NCI-H1092 treated with DMSO at 0.1 percent for 48 hours (cell line): ENCODE results near the gene POLR2E.

Experiments
- DNase-seq: peaks from one replicate; lab custom pipeline; 2025; lab: John Stamatoyannopoulos, UW

POLR2E gene

DNA sequence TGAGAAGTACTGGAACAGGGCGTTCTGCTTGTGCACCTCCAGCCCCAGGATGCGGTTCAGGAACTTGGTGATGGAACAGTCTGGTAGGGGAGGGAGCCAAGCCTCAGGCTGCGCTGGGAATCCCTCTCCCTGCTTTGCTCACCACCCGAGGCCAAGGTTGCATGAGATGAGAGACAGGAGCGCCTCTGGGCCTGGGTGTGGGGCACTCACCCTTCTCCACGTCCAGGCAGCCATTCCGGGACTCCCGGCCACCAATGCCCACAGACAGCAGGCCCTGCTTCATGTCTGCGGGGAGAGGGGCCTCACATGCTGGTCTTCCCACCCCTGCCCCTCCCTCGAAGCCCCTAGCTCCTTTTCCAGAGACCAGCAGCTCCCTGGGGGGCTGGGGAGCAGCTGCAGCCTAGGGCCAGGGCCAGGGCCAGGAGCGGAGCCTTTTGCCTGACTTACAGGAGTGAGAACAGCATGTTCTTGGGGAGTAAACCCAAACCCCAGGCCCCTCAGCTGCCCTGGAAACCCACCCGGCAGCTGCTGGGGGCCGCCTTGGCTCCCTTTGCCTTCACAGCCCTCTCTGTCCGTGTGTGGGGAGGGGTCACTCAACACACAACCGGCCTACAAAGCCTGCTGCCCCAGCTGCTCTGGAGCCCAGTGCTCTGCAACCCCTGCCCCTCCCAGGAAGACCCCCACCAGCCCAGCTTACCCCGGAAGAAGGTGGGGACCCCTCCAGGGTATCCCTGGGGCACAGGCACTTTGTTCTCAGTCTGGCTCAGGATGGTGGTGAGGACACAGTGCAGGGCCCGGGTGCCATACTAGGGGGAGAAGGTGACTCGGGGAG is 15.8 kb upstream of the POLR2E start:
- no peak for DNase-seq

DNA sequence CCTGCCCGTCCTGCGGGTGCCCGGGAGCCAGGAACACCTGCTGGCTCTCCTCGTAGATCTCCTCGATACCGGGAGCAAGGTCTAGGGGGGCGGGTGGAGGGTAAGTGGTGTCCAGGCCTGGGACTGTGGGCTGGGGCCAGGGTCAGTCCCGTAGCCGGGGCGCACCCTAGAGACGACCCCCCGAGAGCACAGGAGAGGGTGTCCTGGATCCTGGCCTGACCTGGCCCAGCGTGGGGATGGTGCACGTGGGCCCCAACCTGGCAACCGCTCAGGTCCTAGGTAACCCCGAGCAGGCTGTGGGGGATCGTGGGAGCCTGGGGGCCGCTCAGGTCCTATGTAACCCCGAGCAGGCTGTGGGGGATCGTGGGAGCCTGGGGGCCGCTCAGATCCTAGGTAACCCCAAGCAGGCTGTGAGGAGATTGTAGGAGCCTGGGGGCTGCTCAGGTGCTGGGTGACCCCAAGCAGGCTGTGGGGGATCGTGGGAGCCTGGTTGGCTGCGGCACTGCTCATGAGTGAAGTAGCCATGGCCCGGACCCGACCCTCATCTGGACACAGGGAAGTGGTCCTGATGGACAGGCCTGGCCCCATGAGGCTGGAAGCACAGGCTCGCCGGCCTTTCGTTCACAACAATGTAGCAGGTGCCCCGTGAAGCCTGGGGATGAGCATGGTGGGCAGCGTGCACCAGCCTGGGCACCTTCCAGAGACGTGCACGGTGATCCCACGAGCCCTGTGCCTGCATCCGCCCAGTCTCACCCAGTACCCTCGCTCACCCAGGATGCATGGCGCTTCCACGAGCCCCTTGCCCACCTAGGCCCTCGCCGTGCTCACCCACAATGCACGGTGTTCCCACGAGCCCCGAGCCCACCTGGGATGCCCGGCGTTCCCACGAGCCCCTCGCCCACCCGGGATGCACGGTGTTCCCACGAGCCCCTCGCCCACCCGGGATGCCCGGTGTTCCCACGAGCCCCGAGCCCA is 14.8 kb upstream of the POLR2E start:
- DNase-seq, result no peak

DNA sequence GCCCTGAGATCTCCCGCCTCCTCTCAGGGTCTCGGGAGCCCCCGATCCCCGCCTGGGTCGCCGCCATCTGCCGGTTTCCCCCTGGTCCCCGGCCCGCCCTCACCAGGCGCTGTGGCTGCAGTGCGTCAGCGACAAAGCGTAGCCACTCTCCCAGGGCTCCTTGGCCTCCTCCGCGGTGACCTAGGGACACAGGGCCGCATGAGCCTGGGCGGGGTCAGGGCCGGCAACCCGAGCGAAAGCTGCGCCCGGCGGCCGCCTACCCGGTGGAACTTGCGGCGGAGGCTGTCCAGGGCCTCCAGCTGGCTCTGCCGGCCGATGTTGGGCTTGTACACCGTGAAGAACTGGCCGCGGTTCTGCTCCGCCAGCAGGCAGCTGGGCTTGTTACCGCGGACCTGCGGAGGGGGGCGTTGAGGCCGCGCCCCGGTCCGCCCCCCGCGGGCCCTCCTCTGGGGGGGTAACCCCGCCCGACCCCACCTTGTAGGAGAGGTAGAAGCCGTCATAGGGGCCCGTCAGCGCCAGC is 13.9 kb upstream of the POLR2E start:
- DNase-seq, result no peak

DNA sequence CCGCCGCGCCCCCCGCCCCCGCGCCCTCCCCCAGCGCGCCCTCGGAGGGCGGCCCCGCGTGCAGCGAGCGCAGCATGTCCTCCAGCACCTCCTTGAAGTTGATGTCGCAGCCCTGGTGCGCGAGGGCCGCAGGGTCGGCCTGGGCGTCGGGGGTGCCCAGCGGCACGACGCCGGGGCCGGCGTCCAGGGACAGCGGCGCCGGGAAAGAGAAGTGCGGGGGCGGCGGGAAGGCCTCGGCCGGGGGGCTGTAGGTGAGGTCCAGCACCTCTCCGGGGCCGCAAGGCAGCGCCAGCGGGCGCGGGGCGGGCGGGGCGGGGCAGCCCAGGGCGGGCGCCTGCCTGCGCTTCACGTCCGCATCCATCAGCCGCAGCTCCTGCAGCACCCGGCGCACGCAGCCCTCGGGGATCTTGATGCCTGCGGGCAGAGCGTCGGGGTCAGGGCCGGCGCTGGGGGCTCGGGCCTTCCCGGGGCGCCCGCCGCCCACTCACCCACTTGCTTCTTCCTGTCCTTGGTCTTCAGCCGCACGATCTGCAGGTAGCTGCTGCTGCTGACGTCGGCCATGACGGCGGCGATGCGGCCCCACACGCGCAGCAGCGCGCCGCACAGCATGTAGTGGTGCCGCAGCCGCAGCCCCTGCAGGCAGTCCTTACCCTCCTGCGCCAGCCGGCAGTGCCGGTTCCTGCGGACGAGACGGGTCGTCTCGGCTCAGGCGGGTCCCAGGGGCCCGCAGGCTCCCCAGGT is 13.3 kb upstream of the POLR2E start:
- no peak for DNase-seq

DNA sequence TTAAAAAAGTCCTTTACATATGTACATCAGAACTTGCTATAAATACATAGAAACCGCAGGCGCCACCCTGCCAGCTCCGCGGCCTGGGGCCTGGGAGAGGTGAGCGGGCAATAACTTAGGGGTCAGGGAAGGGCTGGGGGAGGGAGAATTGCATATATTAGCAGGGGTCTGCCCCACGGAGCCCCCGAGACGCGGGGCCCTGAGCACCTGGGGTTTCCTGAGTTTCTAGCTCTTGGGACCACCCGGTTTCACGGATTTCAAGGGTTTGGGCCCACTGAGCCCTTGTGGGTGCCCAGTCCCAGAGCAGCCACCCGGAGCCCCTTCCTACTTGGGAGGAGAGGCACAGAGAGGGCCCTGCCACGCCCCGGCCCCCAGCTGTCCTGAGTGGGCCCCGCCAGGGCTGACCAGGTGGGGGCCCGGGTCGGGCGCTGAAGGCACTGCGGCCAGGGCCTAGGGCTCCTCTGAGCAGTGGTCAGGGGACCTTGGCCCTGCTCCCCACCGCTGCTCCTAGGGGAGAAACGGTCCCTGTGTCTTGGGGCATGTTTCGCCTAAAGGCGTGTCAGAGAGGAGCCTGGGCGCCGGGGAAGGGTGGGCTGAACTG is 12.6 kb upstream of the POLR2E start:
- no peak for DNase-seq

DNA sequence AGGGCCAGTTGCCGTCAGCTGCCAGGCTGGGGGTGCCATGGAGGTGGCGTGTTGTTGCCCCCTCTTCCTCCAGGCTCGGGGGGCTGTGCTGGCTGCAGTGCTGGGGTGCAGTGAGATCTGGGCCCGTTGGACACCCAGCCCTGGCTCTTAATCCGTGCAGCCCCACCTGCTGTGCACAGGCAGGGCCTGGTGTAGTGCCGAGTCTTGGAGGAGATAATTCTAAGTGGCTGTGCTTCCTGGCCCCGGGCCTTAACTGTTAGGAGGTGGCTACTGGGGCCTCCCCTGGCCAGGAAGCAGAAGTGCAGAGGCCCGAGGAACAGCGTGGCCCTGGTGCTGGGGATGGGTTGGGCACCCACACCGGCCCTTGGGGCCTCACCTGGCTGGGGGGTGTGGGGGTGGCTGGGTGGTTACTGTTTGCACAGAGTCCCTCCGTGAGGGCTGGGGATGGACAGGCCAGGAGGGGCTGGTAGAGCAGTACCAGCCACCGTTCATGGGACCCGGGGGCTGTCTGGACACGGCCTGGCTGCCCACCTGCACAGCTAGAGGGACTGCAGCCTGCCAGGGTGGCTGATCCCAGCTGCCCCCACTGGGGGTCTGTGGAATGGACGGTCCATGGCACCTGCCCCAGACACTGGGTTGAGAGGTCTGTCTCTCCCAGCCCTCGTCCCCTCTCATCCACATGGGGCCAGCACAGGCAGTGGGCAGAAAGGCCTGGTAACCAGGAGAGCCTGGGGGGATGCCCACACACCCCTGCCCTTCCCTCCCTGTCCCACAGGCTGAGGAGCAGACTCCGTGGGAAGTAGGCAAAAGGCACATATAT is 11.9 kb upstream of the POLR2E start:
- DNase-seq, result no peak

DNA sequence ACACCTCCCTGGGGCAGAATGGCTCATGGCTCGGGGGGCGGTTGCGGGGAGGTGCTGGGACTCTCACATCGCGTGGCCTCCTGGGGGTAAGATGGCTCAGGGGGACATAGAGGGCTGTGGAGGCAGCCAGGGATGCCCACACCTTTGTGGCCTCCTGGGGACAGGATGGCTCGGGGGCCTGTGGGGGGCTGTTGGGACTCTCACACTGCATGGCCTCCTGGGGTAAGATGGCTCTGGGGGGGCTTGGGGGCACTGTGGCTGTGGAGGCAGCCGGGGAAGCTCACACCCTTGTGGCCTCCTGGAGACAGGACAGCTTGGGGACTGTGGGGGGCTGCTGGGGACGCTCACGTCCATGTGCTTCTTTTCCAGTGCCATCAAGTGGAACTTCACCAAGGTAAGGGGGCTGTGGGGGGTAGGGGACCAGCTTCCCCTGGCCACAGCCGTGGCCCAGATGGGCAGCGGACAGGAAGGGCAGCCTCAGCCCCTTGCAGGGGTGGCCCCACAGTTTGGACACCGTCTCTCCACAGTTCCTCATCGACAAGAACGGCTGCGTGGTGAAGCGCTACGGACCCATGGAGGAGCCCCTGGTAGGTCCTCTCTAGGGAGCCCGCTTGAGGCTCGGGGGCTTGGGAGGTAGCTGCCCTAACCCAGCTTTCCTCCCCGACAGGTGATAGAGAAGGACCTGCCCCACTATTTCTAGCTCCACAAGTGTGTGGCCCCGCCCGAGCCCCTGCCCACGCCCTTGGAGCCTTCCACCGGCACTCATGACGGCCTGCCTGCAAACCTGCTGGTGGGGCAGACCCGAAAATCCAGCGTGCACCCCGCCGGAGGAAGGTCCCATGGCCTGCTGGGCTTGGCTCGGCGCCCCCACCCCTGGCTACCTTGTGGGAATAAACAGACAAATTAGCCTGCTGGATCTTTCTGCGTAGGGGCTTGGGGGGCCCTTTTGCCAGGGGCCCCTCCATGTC is 11.0 kb upstream of the POLR2E start:
- DNase-seq, result no peak

DNA sequence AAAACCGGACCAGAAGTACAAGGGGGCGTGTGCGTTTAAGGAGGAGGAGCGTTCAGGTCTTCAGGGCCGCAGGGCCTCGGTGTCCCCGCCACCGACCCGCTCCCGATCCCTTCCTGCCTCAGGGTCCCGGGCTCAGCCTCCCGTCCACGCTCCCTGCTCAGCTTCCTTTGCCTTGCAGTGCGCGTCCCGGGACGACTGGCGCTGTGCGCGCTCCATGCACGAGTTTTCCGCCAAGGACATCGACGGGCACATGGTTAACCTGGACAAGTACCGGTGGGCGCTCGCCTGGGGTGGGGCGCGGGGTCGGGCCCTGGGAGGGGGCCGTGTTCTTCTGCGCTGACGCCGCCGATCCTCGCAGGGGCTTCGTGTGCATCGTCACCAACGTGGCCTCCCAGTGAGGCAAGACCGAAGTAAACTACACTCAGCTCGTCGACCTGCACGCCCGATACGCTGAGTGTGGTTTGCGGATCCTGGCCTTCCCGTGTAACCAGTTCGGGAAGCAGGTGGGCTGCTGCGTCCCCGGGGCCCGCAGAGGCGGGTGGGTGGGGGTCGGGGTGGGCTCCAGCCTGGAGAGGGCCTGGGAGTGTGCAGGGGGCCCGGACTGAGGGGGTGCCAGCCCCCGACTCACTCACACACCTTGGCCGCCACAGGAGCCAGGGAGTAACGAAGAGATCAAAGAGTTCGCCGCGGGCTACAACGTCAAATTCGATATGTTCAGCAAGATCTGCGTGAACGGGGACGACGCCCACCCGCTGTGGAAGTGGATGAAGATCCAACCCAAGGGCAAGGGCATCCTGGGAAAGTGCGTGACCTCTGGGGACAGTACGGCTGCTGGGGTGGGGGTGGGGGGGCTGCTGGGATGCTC is 10.1 kb upstream of the POLR2E start:
- no peak for DNase-seq

DNA sequence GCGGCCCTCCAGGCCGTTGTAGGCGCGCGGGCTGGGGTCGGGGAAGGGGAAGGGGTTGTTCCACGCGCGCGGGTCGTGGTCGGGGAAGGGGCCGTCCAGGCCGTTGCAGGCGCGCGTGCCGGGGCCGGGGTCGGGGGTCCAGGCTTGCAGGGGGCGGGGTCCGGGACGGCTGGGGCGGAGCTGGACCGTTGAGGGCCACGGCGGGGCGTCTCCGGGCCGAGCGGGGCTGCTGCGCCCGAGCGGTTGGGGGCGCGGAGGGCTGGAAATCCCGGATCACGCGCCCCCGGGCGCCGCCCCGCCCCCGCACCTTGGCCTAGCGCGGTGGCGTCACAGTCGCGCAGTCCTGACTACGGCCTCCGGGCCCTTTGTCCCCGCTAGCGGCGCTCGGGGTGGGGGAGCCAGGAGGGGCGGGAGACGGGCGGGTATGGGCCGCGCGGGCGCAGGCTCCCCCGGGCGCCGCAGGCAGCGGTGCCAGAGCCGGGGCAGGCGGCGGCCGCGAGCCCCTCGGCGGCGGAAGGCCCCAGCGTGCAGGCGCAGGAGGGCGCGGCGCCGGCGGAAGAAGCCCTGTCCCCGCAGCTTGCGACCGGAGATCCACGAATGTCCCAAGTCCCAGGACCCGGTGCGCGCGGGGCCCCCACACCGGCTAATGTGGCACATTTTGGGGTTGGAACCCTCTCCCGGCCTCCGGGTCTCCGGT is 9.3 kb upstream of the POLR2E start:
- peak; percentile 58 for DNase-seq

DNA sequence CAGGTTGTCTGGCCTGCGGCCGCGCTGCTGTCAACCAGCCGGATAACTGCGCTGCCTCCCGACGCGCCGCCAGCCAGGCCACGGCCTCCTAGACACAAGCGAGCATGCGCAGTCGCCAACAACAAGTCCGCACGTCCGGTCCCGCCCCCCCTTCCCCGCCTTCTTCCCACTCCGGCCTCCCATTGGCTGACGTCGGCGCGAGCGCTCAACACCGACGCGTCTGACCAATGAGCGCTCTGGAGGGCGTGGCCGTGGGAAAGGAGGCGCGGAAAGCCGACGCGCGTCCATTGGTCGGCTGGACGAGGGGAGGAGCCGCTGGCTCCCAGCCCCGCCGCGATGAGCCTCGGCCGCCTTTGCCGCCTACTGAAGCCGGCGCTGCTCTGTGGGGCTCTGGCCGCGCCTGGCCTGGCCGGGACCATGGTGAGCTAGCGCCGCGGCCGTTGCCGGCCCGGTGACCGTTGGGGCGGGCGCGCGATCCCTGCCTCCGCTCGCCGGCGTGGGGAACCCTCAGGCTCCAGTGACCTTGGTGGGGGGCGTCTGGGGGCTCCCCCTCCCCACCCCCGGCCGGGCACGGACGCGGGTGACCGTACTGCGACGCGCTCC is 8.6 kb upstream of the POLR2E start, which contains the start of gene GPX4:
GPX4 (plus strand) TSS at position 287 of the 603 bp plus-strand sequence; CDS start at position 337, 50 bp downstream.
- DNase-seq, result peak; percentile 98

DNA sequence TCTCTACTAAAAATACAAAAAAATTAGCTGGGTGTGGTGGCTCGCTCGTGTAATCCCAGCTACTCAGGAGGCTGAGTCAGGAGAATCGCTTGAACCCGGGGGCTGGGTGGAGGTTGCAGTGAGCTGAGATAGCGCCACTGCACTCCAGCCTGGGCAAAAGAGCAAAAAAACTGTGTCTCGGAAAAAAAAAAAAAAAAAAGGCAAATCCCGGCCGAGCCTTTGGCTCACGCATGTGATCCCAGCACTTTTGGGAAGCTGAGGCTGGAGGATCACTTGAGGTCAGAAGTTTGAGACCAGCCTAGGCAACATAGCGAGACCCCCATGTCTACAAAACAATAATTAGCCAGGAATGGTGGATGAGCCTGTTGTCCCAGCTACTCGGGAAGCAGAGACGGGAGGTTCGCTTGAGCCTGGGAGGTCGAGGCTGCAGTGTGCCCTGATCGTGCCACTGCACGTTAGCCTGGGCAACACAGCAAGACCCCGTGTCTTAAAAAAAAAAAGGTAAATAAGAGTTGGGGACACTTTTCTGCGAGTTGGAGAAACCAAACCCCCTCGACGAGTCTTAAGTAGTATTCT is 8.0 kb upstream of the POLR2E start:
- no peak for DNase-seq

DNA sequence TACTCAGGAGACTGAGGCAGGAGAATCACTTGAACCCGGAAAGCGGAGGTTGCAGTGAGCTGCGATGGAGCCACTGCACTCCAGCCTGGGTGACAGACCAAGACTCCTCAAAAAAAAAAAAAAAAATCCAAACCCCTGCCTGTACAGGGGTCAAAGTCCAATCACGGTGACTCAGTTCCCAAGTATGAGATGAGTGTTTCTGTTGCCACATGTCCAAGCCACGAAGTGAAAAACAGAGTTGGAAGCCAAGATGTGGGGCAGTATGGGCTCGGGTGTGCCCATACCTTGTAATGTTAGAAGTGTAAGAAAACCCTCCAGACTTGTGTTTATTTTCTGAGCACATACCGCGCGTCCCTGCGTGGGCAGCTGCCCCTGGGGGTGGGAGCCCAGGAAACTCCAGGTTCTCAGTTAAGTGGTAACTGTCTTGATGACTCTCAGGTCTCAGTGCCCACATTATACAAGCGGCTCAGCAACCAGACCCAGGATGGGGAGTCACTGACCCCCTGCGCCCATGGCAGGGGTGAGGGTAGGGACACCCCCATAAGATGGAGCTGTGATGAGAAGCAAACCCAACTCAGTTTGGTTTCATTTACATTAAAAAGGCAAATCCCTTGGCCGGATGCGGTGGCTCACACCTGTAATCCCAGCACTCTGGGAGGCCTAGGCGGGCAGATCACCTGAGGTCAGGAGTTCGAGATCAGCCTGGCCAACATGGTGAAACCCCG is 7.4 kb upstream of the POLR2E start:
- DNase-seq, result no peak

DNA sequence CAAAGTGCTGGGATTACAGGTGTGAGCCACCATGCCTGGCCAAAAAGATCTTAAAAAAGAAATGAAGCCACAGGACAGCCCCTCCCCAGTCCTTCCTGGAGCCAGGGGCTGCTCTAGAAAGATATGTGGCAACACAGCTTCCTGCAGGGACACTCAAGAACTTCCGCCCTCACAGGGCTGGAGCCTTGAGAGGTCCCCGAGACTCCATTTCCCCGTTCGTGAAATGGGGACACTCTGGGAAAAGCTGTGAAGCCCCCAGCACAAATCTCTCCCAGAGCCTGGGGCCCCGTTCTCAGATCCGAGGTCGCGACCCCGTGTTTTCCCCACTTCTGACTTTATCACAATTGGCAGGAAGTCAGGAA is 6.1 kb upstream of the POLR2E start:
- DNase-seq, result no peak

DNA sequence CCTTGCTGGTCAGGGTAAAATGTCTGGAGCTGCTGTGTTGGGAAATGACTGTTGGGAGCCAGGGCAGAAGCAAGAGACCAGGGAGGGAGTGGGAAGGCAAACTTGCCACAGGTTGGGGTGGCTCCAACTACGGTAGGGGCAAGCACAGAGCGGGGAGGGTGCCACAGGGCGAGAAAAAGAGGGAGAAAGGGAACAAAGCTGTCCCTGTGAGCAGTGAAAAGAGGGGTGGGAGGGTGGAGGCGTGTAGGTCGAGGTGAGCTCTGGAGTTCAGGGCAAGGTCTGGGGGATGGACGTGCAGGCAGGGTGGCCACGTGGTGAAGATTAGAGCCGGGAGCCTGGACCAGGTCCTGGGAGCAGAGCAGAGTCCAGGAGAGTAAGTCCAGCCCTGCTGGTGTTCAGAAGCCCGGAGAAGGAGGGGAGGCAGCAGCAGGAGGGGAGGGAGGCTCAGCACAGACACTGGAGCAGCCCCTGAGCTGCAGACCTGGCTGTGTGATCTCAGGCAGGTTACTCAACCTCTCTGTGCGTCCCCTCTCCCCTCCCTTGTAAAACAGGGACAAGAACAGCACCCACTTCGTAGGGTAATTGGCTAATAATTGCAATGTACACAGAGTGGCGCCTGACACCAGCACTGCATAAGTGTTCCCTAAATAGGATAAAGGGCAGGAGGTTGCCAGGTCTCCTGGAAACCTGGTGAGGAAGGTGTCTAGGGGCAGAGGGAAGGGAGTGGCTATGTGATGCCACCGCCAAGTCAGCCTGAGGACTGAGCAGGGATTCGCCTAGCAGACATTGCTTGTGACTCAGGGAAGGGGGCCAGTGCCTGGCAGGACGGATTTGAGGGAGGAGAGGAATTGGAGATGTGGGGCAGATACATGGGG is 3.2 kb upstream of the POLR2E start:
- DNase-seq, result no peak

DNA sequence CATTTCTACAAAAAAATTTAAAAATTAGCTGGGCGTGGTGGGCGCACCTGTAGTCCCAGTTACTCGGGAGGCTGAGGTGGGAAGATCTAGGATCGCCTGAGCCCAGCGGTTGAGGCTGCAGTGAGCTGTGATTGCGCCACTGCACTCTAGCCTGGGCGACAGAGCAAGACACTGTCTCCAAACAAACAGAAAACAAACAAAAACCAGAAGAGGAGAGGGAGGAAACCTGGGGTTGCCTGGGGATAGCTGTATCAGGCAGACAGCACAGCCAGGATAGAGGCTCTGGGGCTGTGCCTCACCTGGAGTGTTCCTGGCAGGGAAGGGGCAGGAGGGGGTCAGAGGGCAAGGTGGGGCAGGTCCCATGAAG is 2.6 kb upstream of the POLR2E start:
- no peak for DNase-seq

DNA sequence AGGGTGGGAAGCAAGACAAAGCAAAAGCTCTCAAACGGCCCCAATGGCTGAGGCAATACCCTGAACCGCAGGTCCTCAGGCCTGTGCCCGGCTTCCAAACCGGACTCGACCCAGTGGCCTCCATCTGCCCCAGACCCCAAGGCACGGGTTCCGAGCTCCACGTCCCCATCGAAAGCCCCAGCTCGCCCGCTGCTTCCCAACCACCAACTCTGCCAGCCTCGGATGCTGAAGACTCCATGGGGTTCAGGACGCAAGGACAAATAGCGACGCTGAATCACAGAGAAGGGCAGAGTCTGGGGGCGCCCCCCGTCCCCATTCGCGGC is 559 bp downstream of the POLR2E start:
- DNase-seq, result no peak
